Measurements from ENCODE around the gene KIF5C. TPM values are rescaled to one million over a fixed set of nuclear protein-coding genes. Genes with fewer than 3 reads are reported as not detected.

Gene KIF5C
- total RNA-seq, 1 experiment from 2014 or later = 0.11 TPM

DNA sequence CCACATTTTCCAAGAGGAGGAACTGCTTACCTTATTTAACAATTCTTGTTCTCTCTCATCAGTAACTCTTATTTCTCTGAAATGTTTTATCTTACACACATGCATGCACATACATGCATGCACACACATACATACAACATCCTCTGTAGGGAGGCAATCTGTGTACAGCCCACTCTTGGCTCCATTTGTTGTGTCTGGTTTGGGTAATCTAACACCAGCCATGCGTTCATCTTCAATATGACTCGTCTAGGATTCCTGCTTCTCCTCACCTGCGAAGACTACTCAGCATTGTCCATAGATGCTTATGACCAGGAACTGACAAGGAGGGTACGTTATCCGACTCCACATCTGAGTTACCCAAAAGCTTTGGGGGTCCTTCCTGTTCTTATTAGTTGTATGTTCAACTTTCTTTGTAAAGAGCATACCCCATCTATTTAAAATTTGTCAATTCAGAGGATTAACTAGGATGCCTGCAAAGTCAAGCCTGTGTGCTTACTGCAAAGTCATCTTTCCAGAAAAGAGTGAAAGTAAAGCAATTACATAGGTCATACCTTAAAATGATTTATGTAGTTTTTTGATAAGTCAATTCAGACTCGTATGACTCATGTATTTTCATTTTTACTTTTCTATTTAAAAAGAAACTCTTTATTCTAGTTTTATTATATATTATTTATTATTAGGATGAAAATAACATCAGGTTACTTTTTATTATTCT is 181.7 kb downstream of the KIF5C start:
- Histone ChIP-seq H3K27ac (no peak overlapping the region), H3K4me1 (replicated peaks) (peaks cover 39% of the 10 kb centered on the region), H3K4me3 (no peak overlapping the region), H3K36me3 (no peaks in the 10 kb centered on the region), H3K27me3 (replicated peaks) (no peaks in the 10 kb centered on the region), H3K9me3 (replicated peaks) (no peaks in the 10 kb centered on the region; the same call in 1 of the 2 replicates)
- DNase-seq (ENCODE audit: low read depth in 1 of 2, low spot score in 2 of 2) = no peak

DNA sequence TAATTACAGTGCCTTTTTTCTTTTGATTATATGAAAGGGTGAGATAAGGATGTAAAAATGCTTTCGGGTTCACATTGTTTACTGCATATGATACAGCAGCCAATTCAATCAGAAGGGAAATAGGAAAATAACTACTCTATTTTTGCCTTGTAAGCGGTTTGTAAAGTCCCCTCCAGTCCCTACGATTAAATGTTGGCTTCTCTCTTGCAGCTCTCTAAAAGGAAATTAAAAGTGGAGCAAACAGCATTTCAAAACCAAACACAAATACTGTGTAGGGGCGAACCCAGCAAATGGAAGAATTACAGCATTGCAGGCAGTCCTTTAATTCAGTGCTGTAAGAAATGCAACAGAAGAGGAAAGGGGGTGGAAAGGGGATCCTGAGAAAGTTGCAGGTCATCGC is 182.4 kb downstream of the KIF5C start:
- no peak for DNase-seq (ENCODE audit: low read depth in 1 of 2, low spot score in 2 of 2)
- Histone ChIP-seq H3K27ac (no peak overlapping the region), H3K9me3 (replicated peaks) (no peaks in the 10 kb centered on the region; the same call in 1 of the 2 replicates), H3K36me3 (no peaks in the 10 kb centered on the region), H3K4me3 (no peak overlapping the region), H3K27me3 (replicated peaks) (no peaks in the 10 kb centered on the region), H3K4me1 (replicated peaks) (peaks cover 44% of the 10 kb centered on the region)

DNA sequence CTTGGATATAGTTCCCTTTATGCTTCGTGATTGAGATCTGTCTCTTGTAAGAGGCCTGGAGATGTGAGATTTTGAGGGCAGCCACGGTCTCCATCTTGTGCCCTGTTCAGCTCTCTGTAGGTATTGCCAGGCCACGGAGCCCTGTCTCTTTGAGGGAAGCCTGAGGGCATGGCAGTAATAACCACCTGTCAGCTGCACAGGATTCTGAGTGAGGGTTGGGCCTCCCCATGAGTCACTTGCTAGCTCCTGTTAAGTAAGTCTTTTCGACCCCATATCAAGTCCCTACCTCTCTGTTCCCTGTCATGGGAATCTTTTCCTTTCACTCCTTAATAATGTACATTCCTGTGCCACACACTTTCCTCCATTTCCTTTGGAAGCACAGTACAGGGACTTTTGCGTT is 183.9 kb downstream of the KIF5C start:
- no peaks in the 10 kb centered on the region for H3K36me3 ChIP-seq
- DNase-seq (ENCODE audit: low read depth in 1 of 2, low spot score in 2 of 2) = no peak
- no peaks in the 10 kb centered on the region for H3K9me3 ChIP-seq (replicated peaks)
- no peaks in the 10 kb centered on the region for H3K27me3 ChIP-seq (replicated peaks)
- no peak overlapping the region for H3K27ac ChIP-seq
- no peak overlapping the region for H3K4me3 ChIP-seq
- peaks cover 59% of the 10 kb centered on the region for H3K4me1 ChIP-seq (replicated peaks)

DNA sequence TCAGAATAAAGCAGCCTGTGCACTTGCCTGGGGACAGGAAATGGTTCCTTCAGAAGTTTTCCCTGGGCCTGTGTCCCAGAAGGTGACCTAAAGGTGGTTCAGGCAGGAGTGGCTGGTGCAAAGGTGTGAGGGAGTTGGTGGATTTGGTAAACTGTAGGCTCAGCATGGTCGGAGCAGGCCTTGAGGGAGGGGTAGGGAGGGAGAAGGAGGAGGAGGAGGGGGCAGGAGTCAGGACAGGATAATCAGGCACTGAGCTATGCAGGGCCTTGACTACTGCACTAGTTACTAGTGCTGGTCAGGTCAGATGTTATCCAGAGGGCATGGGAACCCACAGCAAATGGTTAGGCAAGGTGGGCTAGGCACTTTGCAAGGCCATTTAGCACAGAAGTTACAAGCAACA is 184.8 kb downstream of the KIF5C start:
- no peak for DNase-seq (ENCODE audit: low read depth in 1 of 2, low spot score in 2 of 2)

DNA sequence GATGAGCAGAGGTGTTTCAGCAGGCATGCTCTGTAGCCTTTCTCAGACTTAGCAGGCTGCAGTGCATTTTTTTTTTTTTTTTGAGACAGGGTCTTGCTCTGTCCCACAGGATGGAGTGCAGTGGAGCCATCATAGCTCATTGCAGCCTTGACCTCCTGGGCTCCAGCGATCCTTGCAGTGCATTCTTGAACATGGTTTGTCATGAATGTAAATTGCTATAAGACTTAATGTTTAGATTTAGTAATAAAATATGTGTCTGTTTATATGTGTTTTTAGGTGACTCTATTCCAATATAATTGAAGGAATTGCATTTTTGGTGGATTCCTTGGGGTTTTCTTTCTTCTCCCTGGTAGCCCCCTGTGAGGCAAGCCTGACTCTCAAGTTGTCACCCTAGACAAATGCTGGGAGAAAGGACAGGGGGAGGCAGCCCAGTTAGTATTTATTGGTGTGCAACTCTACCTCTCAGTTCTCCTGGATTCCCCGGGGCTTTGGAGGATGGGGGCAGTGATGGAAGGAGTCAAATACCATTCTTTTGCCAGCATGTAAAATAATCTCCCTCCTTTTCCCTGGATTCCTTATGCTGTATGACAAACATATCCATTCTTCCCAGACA is 186.2 kb downstream of the KIF5C start:
- Histone ChIP-seq H3K27me3 (replicated peaks) (no peaks in the 10 kb centered on the region), H3K36me3 (no peaks in the 10 kb centered on the region), H3K4me1 (replicated peaks) (peaks cover 67% of the 10 kb centered on the region), H3K9me3 (replicated peaks) (no peaks in the 10 kb centered on the region), H3K27ac (peak overlapping the region; percentile 38), H3K4me3 (no peak overlapping the region)
- peak in 1 of 2 experiments; percentile 58 for DNase-seq (ENCODE audit: low read depth in 1 of 2, low spot score in 2 of 2)

More for the DNA sequence above, 184.8 kb downstream of the KIF5C start:
- H3K4me1 ChIP-seq (replicated peaks) = peaks cover 68% of the 10 kb centered on the region
- no peaks in the 10 kb centered on the region for H3K27me3 ChIP-seq (replicated peaks)
- H3K36me3 ChIP-seq = no peaks in the 10 kb centered on the region
- no peak overlapping the region for H3K27ac ChIP-seq
- no peak overlapping the region for H3K4me3 ChIP-seq
- no peaks in the 10 kb centered on the region for H3K9me3 ChIP-seq (replicated peaks)

DNA sequence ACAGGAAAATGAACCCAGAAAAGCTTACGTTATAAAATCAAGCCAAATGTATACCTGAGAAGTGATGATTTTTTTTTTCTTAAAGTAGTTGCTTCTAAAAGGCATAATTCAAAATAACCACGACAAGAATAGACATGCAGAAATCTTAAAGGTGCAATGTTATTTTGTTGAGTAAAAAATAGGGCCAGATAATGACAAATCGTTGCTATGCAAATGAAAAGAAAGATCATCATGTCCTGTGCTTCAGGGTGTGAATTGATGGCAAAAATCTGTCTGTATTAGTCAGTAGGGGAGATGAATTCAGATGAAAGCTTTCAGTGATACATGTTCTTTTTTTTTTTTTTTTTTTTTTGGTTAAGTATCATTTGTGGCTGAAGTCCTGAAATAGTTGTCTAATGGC is 187.5 kb downstream of the KIF5C start:
- no peaks in the 10 kb centered on the region for H3K9me3 ChIP-seq (replicated peaks)
- no peaks in the 10 kb centered on the region for H3K36me3 ChIP-seq
- DNase-seq (ENCODE audit: low read depth in 1 of 2, low spot score in 2 of 2) = no peak
- H3K4me1 ChIP-seq (replicated peaks) = peaks cover 60% of the 10 kb centered on the region
- no peaks in the 10 kb centered on the region for H3K27me3 ChIP-seq (replicated peaks)
- no peak overlapping the region for H3K4me3 ChIP-seq
- H3K27ac ChIP-seq = peak overlapping the region; percentile 88

DNA sequence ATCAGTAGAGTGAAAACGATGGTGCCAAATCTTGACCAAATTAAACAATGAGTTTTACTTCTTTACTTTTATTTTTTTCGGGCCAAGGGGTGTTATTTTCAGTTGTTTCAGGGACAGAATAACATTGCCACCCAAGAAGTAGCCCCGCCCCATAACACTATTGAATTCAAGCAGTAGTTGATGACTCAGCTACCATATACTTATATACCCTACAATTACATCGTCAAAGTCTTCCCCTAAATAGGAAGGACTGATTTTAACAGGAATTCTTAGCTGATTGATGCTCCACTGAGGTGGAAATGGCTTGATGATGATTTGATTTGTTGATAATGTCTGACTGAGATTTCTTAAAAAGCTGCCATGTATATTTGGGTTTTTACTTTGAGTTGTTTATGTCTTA is 188.2 kb downstream of the KIF5C start:
- H3K36me3 ChIP-seq = no peaks in the 10 kb centered on the region
- peak overlapping the region; percentile 88 for H3K27ac ChIP-seq
- peak; percentile 68 to 75 for DNase-seq (ENCODE audit: low read depth in 1 of 2, low spot score in 2 of 2)
- no peaks in the 10 kb centered on the region for H3K27me3 ChIP-seq (replicated peaks)
- peaks cover 65% of the 10 kb centered on the region for H3K4me1 ChIP-seq (replicated peaks)
- no peak overlapping the region for H3K4me3 ChIP-seq
- no peaks in the 10 kb centered on the region for H3K9me3 ChIP-seq (replicated peaks)

DNA sequence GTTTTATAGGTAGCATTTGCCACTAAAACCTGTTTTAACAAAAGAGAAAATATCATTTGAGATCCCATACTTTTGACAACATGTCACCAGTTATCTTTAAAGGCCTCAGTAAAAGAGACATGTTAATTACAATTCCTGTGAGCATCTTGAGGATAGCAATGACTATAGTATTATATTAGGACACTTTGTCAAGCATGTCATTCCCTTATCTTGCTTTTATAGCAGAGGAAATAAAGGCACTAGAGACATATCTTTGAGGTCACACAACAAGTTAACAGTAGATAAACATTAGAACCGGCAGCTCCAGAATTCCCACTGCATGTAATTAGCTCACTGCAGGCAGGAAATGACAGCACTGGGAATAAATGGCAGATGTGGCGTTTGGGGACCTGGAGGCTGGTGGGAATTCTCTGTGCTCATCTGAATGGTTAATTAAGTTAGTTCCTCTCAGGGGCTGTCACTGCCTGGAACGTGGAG is 189.4 kb downstream of the KIF5C start:
- H3K4me1 ChIP-seq (replicated peaks) = peaks cover 68% of the 10 kb centered on the region
- no peaks in the 10 kb centered on the region for H3K27me3 ChIP-seq (replicated peaks)
- H3K27ac ChIP-seq = peak overlapping the region; percentile 88
- no peaks in the 10 kb centered on the region for H3K9me3 ChIP-seq (replicated peaks)
- DNase-seq (ENCODE audit: low read depth in 1 of 2, low spot score in 2 of 2) = peak in 1 of 2 experiments; percentile 79
- H3K36me3 ChIP-seq = no peaks in the 10 kb centered on the region
- H3K4me3 ChIP-seq = no peak overlapping the region

DNA sequence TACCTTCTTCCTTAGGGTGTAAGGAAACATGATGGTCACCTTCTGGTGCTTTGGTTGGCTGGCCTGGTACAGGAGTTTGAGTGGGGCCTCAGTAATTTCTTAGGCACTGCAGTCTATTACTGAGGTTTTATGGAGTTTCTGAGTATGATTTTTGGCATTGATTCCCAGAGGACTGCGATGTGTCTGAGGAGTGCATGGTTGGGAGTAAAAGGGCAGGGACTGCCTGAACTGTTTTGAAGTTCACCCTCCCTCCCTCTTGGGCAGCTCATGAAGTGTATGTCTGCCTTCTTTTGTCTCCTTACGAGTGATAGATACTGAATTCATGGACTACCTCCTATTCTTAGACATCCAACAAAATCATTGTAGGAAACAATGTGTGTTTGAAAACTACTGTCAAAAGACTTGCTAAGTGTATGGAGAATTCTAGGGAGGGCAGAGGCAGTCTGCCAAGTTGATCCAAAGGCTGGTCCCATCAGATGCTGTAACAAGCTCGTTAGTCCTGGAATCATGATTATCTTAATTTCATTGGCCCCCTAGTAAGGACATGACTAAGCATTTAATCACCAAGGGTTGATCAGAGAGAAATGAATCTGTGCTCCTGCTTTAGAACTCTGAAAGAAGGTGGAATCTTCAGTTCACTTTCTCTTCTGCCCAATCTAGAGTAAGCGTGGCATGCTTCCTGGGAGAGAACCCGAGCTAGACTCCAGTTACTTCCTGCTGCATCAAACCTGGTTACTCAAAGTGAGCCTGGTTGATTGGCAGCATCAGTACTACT is 190.0 kb downstream of the KIF5C start:
- H3K36me3 ChIP-seq = no peaks in the 10 kb centered on the region
- DNase-seq (ENCODE audit: low read depth in 1 of 2, low spot score in 2 of 2) = peak in 1 of 2 experiments; percentile 73
- H3K27ac ChIP-seq = peak overlapping the region; percentile 88
- H3K9me3 ChIP-seq (replicated peaks) = no peaks in the 10 kb centered on the region
- no peak overlapping the region for H3K4me3 ChIP-seq
- peaks cover 73% of the 10 kb centered on the region for H3K4me1 ChIP-seq (replicated peaks)
- H3K27me3 ChIP-seq (replicated peaks) = no peaks in the 10 kb centered on the region

DNA sequence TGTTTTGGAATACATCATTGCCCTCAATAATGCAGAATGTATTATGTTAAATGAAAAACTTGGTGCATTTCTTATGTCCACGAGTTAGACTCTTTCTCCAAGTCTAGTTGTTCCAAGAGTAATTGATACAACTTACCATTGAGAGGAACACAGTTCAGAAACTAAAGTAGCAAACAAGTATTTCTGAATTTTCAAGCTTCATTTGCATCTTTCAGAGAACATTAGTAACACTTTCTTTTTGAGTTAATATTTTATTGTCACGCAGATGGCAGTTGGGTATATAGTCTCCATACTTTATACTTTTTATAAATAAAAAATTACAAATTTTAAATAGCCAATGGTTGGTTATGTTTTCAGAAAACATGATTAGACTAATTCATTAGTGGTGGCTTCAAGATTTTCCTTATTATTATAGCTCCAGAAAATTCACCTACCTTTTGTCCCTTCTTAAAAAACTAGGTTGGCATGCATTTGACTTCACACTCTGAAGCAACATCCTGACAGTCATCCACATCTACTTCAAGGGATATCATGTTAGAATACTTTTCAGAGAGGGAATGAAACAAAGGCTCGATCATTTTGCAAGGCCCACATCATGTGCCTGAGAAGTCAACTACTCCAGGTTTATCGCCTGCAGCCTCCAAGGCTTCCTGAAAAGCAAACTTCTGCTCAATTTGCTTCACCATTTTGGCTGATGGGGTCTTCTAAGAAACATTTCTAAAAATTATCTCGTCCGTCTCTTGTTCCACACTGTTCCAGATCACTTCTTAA is 193.4 kb downstream of the KIF5C start:
- H3K36me3 ChIP-seq = no peaks in the 10 kb centered on the region
- H3K4me1 ChIP-seq (replicated peaks) = peaks cover 66% of the 10 kb centered on the region
- no peaks in the 10 kb centered on the region for H3K27me3 ChIP-seq (replicated peaks)
- peak overlapping the region; percentile 99 for H3K27ac ChIP-seq
- H3K4me3 ChIP-seq = no peak overlapping the region
- no peaks in the 10 kb centered on the region for H3K9me3 ChIP-seq (replicated peaks)
- no peak for DNase-seq (ENCODE audit: low read depth in 1 of 2, low spot score in 2 of 2)

DNA sequence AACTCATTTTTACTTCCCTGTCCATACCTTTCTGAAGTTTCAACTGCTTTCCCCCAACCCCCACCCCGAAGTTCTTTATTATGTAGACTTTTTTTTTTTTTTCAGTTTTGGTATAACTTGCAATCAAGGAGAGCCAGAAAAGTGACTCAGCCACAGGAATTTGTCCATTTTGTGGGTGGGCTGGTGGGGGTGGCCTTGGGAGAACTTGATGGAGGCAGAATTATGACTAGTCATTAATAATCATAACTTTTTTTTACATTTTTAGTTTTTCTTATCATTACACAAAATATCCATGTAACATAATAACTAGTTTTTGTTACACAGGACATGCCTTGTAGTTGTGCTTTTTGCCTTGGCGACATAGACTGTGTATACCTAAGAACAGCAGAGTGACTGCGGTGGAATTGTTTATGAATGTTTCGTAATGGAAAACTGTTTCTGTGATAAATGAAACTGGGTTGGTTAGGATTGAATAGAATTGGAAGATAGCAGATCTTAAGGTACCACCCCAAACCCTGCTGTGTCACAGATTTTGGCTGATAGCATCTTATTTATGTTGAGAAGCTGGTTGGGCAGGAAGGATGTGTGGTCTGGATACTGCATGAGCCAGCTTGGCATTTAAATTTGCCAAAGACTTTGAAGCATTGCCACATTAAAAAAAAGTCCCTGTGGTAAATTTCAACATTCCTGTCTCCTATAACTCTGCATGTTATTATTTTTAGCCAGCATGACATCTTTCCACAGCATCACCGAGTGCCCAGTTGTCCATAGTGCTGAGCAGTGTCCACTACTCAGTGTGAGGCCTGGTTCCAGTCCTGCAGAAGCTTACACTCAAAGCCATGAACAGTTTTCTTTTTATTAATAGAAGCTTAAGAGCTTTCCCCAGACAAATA is 194.2 kb downstream of the KIF5C start:
- Histone ChIP-seq H3K4me3 (no peak overlapping the region), H3K4me1 (replicated peaks) (peaks cover 58% of the 10 kb centered on the region), H3K27me3 (replicated peaks) (no peaks in the 10 kb centered on the region), H3K36me3 (no peaks in the 10 kb centered on the region), H3K9me3 (replicated peaks) (no peaks in the 10 kb centered on the region), H3K27ac (peak overlapping the region; percentile 99)
- peak; percentile 93 to 99 for DNase-seq (ENCODE audit: low read depth in 1 of 2, low spot score in 2 of 2)

DNA sequence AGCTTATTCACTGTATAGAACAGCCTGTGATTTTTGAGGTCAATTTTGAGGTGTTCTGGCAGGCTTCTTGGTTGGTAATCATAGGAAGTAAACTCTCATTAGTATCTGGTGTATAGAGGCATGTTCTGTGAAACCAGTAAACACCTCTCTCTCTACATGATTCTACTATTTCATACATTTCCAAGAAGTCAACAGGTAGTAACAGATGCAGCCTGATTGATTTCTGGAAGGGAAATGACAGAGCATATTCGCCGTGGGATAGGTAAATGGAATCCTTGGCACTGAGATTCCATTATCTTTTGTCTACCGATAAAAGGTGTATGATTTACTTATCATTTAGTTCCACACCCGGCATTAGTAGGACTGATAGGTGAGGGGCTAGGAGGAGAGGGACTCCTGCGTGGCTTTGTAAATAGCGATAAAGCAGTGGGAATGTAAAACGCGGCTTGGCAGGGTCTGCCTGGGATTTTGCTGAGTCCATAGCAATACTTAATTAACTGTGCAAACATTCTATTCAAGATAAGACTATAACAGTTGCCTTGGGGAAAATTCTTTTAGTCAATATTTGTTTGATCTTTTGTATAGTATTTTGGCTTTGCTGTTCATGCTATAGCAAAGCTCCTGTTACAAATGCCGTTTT is 195.8 kb downstream of the KIF5C start:
- no peak for DNase-seq (ENCODE audit: low read depth in 1 of 2, low spot score in 2 of 2)
- no peak overlapping the region for H3K4me3 ChIP-seq
- H3K4me1 ChIP-seq (replicated peaks) = peaks cover 52% of the 10 kb centered on the region
- H3K9me3 ChIP-seq (replicated peaks) = no peaks in the 10 kb centered on the region
- peak overlapping the region; percentile 99 for H3K27ac ChIP-seq
- no peaks in the 10 kb centered on the region for H3K27me3 ChIP-seq (replicated peaks)
- no peaks in the 10 kb centered on the region for H3K36me3 ChIP-seq

Data from SJSA1 (cell line).